ENCODE data around the gene SLC6A4.

SLC6A4 gene

DNA sequence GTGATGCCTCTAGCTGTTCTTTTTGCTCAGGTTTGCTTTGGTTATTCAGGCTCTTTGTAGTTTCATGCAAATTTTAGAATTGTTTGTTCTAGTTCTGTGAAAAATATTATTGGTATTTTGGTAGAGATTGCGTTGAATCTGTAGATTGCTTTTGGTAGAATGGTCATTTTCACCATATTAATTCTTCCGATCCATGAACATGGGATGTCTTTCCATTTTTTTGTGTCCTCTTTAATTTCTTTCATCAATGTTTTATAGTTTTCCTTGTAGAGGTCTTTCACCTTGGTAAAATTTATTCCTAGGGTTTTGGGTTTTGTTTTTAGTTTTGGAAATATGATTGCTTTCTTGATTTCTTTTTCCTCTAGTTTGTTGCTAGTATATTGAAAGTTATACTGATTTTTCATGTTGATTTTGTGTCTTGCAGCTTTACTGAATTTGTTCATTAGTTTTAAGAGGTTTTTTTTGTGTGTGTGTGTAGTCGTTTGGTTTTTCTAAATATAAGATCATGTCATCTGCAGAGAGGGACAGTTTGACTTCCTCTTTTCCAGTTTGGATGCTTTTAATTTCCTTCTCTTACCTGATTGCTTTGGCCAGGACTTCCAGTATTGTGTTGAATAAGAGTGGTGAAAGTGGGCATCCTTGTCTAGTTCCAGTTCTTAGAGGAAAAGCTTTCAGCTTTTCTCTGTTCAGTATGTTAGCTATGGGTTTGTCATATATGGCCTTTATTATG, 76.4 kb downstream of the SLC6A4 start:
- TF ChIP-seq, protein P1, sequence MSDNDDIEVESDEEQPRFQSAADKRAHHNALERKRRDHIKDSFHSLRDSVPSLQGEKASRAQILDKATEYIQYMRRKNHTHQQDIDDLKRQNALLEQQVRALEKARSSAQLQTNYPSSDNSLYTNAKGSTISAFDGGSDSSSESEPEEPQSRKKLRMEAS (IDR thresholded peaks at IDR 0.05), result no peak
- no peak for TF ChIP-seq ZBTB7A (IDR thresholded peaks at IDR 0.05; ENCODE audit: low read depth)
- TF ChIP-seq EP300 (IDR thresholded peaks at IDR 0.05; ENCODE audit: borderline replicate concordance), result no peak
- TF ChIP-seq, protein P2, sequence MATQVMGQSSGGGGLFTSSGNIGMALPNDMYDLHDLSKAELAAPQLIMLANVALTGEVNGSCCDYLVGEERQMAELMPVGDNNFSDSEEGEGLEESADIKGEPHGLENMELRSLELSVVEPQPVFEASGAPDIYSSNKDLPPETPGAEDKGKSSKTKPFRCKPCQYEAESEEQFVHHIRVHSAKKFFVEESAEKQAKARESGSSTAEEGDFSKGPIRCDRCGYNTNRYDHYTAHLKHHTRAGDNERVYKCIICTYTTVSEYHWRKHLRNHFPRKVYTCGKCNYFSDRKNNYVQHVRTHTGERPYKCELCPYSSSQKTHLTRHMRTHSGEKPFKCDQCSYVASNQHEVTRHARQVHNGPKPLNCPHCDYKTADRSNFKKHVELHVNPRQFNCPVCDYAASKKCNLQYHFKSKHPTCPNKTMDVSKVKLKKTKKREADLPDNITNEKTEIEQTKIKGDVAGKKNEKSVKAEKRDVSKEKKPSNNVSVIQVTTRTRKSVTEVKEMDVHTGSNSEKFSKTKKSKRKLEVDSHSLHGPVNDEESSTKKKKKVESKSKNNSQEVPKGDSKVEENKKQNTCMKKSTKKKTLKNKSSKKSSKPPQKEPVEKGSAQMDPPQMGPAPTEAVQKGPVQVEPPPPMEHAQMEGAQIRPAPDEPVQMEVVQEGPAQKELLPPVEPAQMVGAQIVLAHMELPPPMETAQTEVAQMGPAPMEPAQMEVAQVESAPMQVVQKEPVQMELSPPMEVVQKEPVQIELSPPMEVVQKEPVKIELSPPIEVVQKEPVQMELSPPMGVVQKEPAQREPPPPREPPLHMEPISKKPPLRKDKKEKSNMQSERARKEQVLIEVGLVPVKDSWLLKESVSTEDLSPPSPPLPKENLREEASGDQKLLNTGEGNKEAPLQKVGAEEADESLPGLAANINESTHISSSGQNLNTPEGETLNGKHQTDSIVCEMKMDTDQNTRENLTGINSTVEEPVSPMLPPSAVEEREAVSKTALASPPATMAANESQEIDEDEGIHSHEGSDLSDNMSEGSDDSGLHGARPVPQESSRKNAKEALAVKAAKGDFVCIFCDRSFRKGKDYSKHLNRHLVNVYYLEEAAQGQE (IDR thresholded peaks at IDR 0.05; ENCODE audit: low read depth), result no peak
- no peak for TF ChIP-seq YY1 (IDR thresholded peaks at IDR 0.05; ENCODE audit: low read depth)
- no peak for TF ChIP-seq FOXM1 (IDR thresholded peaks at IDR 0.05; ENCODE audit: borderline replicate concordance, low read depth)
- no peak for TF ChIP-seq TAF1 (IDR thresholded peaks at IDR 0.05; ENCODE audit: low read depth)
- TF ChIP-seq, protein P3, sequence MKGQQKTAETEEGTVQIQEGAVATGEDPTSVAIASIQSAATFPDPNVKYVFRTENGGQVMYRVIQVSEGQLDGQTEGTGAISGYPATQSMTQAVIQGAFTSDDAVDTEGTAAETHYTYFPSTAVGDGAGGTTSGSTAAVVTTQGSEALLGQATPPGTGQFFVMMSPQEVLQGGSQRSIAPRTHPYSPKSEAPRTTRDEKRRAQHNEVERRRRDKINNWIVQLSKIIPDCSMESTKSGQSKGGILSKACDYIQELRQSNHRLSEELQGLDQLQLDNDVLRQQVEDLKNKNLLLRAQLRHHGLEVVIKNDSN (IDR thresholded peaks at IDR 0.05), result no peak
- no peak for TF ChIP-seq CEBPB (IDR thresholded peaks at IDR 0.05)
- no peak for TF ChIP-seq EGR1 (IDR thresholded peaks at IDR 0.05)
- TF ChIP-seq NFIC (IDR thresholded peaks at IDR 0.05), result no peak
- no peak for TF ChIP-seq RAD21 (IDR thresholded peaks at IDR 0.05; ENCODE audit: low read depth)
- TF ChIP-seq CREB1 (IDR thresholded peaks at IDR 0.05; ENCODE audit: low read depth), result no peak
- TF ChIP-seq TCF12 (IDR thresholded peaks at IDR 0.05; ENCODE audit: low read depth), result no peak
- TF ChIP-seq TEAD4 (IDR thresholded peaks at IDR 0.05), result no peak

DNA sequence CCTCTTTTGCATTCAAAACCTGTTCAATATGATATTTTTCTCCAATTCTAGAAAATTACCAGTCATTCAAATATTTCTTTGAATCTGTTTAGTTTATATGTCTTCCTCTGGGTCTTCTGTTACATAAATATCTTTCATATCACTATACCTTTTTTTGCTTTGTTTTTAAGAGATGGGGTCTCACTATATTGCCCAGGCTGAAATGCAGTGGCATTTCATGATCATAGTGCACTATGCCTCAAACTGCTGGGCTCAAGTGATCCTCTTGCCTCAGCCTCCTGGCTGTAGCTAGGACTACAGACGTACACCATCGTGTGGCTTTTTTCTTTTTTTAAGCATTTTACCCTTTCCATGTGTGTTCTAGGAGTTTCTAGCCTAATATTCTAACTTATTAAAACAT, 80.1 kb downstream of the SLC6A4 start:
- no peak for TF ChIP-seq YY1 (IDR thresholded peaks at IDR 0.05; ENCODE audit: low read depth)
- TF ChIP-seq, protein P2 (IDR thresholded peaks at IDR 0.05; ENCODE audit: low read depth), result no peak
- TF ChIP-seq FOXM1 (IDR thresholded peaks at IDR 0.05; ENCODE audit: borderline replicate concordance, low read depth), result no peak
- TF ChIP-seq TAF1 (IDR thresholded peaks at IDR 0.05; ENCODE audit: low read depth), result no peak
- no peak for TF ChIP-seq ZBTB7A (IDR thresholded peaks at IDR 0.05; ENCODE audit: low read depth)
- TF ChIP-seq NFIC (IDR thresholded peaks at IDR 0.05), result no peak
- TF ChIP-seq, protein P3 (IDR thresholded peaks at IDR 0.05), result no peak
- no peak for TF ChIP-seq EP300 (IDR thresholded peaks at IDR 0.05; ENCODE audit: borderline replicate concordance)
- no peak for TF ChIP-seq TEAD4 (IDR thresholded peaks at IDR 0.05)
- TF ChIP-seq EGR1 (IDR thresholded peaks at IDR 0.05), result no peak
- TF ChIP-seq CEBPB (IDR thresholded peaks at IDR 0.05), result no peak
- no peak for TF ChIP-seq RAD21 (IDR thresholded peaks at IDR 0.05; ENCODE audit: low read depth)
- no peak for TF ChIP-seq CREB1 (IDR thresholded peaks at IDR 0.05; ENCODE audit: low read depth)
- no peak for TF ChIP-seq TCF12 (IDR thresholded peaks at IDR 0.05; ENCODE audit: low read depth)
- TF ChIP-seq, protein P1 (IDR thresholded peaks at IDR 0.05), result no peak

DNA sequence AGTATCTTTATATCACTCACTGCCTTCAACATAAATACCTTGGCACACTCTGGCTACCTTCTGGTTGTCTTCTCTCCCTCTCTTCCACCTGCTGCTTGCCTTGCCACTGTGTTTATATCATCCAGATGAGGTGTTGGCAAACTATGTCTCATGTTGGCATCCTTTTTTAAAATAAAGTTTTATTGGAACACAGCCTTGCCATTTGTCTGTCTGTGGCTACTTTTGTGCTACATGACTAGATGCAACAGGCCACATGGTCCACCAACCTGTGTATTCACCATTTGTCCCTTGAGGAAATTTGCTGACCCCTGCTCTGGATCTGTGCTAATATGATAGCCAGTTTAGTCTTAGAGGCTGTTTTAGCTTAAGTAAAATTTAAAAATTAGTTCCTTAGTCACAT, 82.0 kb downstream of the SLC6A4 start:
- TF ChIP-seq, protein P3 (IDR thresholded peaks at IDR 0.05), result no peak
- TF ChIP-seq EGR1 (IDR thresholded peaks at IDR 0.05), result no peak
- TF ChIP-seq EP300 (IDR thresholded peaks at IDR 0.05; ENCODE audit: borderline replicate concordance), result no peak
- no peak for TF ChIP-seq CEBPB (IDR thresholded peaks at IDR 0.05)
- no peak for TF ChIP-seq FOXM1 (IDR thresholded peaks at IDR 0.05; ENCODE audit: borderline replicate concordance, low read depth)
- TF ChIP-seq, protein P2 (IDR thresholded peaks at IDR 0.05; ENCODE audit: low read depth), result no peak
- TF ChIP-seq ZBTB7A (IDR thresholded peaks at IDR 0.05; ENCODE audit: low read depth), result no peak
- TF ChIP-seq NFIC (IDR thresholded peaks at IDR 0.05), result no peak
- TF ChIP-seq, protein P1 (IDR thresholded peaks at IDR 0.05), result no peak
- TF ChIP-seq YY1 (IDR thresholded peaks at IDR 0.05; ENCODE audit: low read depth), result no peak
- TF ChIP-seq TAF1 (IDR thresholded peaks at IDR 0.05; ENCODE audit: low read depth), result no peak
- no peak for TF ChIP-seq RAD21 (IDR thresholded peaks at IDR 0.05; ENCODE audit: low read depth)
- TF ChIP-seq TEAD4 (IDR thresholded peaks at IDR 0.05), result no peak
- TF ChIP-seq TCF12 (IDR thresholded peaks at IDR 0.05; ENCODE audit: low read depth), result no peak
- no peak for TF ChIP-seq CREB1 (IDR thresholded peaks at IDR 0.05; ENCODE audit: low read depth)
